ENCODE results near the gene THADA.

The THADA gene

DNA sequence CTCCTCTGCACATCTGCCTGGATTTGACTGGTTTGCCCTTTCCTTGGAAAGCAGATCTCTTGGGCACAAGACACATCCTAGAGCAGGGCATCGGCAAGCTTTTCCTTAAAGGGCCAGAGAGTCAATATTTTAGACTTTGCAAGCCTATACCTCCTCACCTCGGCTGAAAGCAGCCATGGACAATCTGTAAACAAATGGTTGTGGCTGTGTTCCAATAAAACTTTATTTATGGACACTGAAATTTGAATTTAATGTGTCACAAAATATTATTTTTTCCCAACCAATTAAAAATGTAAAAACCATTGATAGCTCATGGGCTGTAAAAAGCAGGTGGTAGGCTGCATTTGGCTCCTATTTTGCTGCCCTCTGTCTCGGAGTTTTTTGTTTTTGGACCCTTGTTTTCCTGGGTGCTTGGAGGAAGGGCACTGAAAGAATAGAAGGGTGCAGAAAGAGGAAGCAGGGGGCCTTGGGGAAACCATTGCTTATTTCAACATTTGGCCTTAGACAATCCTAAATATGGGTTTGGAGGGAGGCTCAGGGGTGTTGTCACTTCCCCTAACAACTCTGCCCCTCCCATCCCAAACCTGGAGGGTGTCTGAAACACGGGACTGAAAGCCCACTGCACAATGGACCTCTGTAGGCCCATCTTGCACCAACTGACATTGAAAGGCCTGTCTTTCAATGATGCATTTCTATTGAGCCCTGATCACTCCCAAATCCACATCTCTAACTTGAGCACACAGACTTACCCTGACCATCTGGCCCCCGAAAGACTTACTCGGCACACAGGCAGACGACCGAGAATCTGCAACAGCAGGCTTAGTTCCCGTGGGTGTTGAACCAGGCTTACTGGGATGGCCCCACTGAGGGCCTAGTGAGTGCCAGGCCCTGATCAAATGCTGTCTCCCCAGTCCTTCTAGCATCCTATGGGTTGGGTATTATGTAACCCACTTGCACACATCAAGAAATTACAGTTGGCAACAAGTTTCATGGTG is 362.3 kb downstream of the THADA start:
- peak; percentile 58 for DNase-seq

DNA sequence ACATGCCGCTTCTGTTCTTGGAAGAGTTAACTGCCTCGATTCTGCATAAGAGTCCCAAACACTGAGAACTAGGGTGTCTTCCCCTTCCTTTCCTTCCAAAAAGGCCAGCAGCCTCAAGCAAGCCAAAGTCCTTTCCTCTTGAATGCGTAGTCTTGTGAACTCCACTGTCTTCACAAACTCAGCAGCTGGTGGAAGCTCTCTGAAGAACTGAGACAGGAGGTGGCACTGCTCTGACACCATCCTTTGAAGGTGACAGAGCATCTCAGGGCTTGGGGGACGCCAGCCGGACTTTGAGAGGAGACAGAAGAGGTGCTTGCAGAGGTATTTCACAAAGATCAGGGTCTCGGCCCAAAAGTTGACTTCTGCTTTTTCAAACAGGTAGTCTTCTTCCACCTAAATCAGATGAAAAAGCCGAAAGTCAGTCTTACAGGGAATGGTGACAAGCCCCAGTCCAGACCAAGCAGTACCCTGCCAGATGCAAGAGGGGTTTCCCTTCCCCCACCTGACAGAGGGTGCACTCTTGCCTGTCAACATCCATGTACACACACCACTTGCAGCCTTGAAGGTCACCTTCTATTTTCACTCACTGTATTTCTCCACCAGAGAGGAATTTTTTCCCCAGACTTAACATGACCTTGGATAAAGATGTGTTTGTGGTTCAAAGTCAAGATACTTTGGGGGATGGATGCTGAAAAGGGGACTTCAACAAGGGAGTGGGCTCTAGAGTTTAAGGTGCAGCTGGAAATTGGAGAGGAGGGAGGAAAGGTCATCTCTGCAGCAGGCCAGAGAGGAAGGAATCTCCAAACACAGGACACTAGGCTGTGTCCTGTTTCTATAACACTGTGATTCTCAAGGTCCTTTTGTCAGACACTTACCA is 364.6 kb downstream of the THADA start:
- no peak for DNase-seq

DNA sequence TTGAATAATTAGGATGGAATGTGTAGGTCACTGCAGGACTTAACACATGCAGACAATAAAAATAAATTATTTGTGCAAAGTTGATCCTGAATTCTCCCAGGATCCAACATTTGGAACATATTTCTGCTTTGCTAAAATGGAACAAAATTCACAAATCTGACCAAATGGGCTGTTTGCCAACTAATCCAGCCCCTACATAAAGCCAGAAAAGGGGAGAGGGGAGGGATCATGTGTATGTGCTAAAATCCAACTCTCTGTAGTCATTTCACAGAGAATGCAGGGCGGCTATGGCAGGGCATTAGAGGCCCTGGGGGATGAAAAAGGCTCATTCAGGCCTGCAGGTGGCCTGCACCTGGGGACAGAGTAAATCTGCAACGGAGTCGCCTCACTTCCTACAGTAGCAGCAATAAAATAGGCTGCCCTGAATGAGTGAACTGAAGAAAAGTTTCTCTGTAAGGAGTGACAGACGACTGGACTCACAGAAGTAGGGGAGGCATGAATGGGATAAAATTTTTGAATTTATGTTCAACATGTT is 365.4 kb downstream of the THADA start:
- DNase-seq: no peak

DNA sequence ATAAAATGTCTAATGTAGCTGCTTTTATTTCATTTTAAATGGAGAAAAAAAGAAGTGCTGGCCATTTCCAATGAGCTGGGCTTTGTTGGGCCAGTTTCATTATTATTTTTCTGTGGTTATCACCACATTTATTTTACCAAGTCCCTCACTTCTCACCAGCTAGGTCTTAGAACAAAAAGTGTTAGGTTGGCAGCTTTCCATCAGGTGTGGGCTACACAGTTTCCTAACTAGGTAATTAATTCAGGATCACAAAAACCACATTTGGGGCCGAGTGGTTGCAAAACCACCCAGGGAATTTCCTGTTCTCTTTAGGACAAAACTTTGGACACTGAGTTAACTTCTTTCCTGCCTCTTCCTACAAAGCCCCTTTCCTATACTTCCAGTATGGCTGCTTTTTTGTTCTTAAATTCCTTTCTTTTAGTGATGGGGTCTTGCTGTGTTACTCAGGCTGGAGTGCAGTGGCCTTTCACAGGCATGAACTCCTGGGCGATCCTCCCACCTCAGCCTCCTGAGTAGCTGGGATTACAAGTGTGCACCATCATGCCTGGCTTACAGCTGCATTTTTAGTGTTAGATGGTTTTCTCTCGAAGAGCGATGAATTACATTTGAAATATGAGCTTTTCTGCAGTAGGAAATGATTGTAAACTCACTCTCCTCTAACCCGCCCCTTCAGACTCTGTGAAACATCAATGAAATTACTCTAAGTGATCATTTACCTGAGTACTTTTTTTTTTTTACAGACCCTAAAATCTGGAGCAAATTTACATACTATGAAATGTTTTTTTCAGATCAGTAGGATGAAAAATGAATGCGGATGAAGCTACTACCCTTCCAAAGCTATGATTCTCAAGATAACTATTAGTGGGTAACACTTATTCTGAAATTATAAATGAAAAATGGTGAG is 366.8 kb downstream of the THADA start:
- DNase-seq: no peak

GRCh38 chr2:43228321-43228751 is 367.5 kb downstream of the THADA start:
- DNase-seq: no peak

GRCh38 chr2:43227830-43228281 is 368.0 kb downstream of the THADA start:
- DNase-seq: no peak

DNA sequence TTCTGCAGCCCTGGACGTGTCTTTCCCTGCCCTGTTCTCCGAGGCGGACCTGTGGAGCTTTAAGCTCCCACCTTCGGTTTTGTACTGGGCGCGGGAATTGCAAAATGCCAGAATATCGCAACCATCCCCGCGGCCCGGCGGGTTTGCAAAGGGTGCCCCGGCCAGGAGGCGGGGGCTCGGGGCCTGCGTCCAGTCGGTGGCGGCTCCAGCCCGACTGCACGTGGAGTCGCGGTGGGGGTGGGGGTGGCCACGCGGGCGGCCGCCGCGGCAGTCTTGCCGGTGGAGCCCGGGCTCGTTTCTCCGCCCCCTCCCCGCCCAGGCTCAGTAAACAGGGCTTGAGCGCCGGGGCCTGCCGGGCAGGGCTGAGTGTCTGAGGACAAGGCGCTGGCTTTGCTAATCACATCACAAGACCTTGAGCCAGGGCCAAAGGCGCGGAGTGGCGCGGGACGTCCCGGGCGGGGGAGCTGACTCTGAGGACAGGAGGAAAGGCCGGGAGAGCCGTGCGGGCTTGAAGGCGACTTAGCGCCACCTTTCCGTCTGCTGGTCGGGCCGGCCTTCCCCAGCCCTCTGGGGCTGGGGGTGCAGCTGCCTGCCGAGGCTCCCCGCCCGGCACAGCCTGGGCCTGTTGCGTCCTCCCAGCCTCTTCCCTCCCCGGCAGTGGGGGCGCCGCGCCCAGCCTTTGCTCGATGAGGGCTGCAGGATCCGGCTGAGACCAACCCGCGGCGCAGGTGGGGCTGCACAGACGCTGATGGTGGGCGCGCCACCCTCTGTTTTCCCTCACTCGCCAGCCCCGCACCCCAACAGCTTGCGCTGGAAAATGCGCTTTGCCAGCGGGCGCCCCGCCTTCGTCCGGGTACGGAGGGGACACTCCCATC is 368.6 kb downstream of the THADA start:
- DNase-seq: peak; percentile 86

DNA sequence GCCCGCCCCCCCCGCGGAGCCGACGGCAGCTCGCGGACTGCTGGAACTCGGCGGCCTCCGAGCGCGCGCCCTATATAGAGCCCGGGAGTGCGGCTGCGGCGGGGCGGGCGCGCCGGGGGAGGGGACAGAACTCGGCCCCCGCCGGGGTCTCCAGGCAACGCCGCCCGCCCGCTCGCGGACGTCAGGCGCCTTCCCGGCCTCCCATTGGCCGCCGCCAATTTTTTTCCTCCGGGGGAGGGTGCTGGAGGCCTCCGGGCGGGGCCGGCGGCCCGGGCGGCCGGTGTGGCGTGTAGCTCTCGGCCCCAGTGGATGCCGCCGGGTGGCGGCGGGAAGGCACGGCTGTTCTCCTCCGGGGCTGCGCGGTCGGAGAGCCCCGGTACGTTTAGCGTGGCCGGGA is 369.3 kb downstream of the THADA start, which contains the start of gene ZFP36L2:
Gene ZFP36L2, minus strand, starts transcription at position 49 of the 397 bp plus-strand sequence. CDS start 291 bp downstream, outside the sequence.
- DNase-seq: peak; percentile 76

- DNase-seq: no peak
Observed at GRCh38 chr2:43225788-43226557, 369.9 kb downstream of the THADA start.

- no peak for DNase-seq
Observed at GRCh38 chr2:43225093-43225787, 370.6 kb downstream of the THADA start.

DNA sequence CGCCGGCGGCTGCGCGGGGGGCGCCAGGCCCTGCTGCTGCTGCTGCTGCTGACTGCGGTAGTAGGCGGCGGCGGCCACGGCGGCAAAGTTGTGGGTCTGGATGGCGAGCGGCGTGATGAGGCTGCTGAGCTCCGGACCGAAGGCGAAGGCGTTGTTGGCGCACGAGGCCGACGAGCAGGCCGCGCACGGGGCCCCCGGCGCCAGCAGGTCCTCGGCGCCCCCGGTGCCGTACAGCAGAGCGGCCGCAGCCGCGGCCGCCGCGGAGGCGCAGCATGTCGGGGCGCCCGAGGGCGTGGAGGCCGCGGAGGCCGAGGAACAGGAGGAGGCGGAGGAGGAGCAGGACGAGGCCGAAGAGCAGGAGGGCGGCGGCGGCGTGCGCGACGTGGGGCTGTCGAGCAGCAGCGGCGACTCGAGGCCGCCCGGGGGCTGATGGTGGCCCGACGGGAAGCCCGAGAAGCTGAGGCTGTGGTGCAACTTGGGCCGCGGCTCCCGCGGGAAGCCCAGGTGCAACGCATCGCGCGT is 371.2 kb downstream of the THADA start:
- no peak for DNase-seq

DNA sequence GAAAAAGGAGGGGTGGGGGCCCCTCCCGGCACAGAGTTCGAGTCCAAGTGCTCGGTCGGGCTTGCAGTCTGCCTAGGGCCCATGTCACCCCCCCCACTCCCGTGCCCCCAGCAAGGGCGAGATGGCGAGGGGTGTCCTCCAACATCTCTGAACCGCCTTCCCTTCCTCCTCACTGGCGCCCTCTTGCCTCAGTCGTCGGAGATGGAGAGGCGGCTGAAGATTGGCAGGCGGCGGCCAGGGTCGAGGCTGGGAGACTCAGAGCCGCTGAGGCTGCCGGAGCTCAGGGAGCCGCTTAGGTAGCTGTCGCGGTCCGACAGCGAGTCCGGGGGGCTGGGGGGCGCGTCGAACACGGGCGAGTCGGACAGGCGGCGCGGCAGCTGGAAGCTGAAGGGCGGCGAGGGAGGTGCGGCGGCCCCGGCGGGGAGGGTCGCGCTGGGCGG is 371.7 kb downstream of the THADA start:
- DNase-seq: no peak

GRCh38 chr2:43223521-43224001 is 372.3 kb downstream of the THADA start:
- no peak for DNase-seq

DNA sequence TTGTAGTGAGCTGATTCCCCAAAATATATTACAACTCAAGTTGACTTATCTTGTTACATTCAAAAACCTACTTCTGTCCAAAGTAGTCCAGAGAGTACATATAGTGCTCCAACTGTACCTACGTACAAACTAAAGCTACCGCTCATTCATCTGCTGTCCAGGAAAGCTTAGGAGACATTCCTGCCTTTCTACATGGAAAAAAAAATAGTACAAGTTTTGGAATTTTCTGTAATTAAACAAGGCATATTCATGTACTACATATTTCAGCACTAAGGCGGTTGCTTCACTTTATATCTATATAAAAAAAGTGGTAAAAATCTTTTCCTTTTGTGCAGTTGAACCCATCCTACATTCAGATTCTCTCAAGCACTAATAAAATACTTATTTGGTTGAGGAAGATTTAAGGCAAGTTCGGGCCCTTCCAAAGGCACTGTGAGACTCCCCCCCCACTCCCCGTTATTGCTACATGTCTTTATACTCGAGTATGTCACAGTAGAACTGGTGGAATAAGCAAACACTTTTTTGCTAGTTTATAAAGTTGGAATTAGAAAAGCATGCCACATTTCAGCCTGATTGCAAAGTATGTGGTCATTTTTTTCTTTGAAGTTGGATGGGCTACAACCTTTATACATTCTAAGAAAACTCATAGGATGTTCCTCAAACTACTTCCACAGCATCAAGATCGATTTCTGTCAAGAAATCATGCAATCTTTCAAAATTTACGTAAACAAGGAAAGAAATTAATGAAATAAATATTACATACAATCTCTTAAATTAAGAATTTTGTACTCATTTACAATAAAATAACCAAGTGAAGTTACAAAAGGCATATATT is 373.1 kb downstream of the THADA start:
- DNase-seq: no peak

- DNase-seq: peak; percentile 80
Observed at GRCh38 chr2:43221763-43222474, 373.9 kb downstream of the THADA start.

DNA sequence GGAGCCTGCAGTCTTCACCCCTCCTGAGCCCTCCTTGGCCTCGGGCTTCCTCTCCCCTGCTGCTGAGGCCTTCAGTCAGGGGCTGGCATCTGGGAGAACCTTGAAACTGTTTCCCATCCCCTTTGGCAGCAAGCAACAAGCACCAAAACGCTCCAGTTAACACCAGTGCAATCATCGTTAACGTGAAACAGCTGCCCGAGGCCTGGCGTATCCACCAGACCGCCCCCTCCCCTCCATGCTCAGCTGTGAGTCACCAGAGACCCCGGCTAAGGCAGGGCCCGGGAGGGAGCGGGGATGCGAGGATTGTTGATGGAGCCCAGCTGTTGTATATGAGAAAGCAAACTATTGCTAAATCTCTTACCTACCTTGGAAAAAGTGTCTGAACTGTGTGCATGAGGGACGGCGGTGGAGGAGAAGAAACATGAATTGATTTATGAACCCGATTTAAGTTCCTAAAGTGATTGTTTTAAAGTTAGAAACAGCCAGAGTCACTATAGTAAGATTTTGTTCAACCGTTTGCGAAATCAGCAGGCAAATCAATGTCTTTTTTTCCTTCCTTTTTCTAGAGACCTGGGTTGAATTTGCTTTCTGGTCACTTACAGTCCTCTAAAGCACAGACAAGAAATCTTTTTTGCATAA is 374.6 kb downstream of the THADA start:
- DNase-seq: peak; percentile 66

DNA sequence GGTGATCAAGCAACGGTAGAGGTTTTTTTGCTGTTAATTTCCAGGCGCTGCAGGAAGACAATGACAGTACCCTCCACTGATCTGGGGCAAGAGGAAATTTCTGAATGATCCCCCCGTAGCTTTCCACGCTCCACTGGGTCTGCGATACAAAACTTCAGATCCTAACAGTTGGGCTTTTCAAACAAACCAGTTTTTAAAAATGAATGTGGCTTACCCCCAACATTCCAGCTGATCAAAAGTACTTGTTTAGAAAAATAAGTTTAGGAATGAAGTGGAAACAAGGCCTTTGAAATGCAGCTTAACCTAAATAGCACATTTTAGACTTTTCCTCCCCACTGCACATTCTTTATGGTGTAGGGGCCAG is 375.1 kb downstream of the THADA start:
- DNase-seq: no peak
